ENCODE measurements around the gene TLL2.

The TLL2 gene

DNA sequence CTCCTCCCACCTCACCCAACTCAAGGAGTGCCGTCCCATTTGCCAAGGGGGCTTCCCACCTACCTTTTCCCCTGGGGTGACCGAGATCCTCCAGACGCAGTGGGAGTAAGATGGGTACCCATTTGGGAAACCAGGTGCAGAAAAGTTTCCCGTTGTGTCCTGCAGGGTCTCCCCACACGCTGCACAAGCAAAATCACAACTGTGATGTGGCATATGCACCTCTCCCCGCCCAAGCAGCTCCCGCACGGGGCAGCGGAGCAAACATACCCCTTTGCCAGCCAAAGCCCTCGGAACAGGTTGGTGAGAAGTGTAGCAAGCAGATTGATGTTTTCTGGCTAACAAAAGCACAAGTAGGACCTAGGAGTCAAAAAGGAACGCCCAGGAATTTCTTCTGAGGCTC lies 103.4 kb downstream of the TLL2 start:
- no peak for DNase-seq (ENCODE audit: low read depth, low spot score)
- H3K4me3 ChIP-seq (ENCODE audit: low read length) = no peak overlapping the region

DNA sequence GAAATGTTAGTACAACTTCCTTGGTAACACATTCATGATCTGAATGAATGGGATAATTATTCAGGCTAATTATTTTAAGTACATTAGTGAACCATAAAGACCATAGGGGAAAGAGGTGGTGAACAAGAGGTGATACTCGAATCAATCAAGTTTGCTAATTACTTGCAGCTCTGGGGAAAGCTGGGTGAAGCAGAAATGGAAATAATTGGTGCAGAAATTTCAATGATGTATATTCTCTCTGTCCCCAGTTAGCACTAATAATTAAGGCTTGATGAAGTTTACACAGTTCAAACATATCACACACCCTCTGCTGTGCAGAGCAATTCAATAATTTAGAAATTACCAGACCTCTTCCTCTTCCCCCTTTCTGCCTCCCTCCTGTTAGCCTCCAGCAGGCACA lies 105.5 kb downstream of the TLL2 start:
- no peak for DNase-seq (ENCODE audit: low read depth, low spot score)

DNA sequence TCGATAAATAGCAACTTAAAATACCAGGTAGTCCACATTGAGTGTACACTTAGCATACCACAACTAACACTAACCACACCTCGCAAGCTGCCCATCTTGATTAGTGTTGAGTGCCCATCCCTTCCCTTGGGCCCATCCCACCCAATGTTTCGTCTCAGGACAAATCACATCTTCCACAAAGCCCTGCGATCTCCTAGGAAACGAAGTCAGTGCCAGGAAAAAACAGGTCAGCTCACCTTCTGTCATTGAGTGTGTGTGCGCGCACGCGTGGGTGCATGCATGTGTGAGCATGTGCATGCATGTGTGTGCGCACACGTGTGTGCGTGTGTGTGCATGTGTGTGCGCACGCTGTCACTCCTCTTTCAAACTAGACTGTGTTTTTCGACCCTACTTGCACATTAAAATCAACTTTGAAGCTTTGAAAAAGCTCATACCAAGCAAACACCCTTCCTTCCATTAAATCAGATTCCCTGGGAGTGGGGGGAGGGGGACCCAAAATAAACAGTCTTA lies 106.1 kb downstream of the TLL2 start:
- H3K4me3 ChIP-seq (ENCODE audit: low read length) = no peak overlapping the region
- no peak for DNase-seq (ENCODE audit: low read depth, low spot score)

More for the DNA sequence above, 105.5 kb downstream of the TLL2 start:
- no peak overlapping the region for H3K4me3 ChIP-seq (ENCODE audit: low read length)

DNA sequence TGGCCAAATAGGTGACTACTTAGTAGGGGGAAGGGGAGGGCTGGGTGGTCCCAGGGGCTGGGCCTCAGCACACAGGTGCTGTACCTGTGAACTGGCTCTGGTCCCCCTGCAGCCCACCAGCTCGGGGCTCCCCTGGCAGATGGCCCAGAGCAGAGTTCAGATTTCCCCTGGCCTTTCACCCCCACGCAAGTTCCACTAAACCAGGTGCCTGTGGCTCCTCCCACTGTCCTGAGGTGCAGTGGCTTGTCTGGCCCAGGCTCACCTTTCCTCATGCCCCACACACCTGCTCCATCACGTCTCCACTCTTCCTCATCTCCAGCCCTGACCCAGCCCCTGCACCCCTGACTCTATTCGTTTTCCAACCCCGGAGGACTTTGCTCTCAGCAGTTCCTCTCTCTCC lies 107.6 kb downstream of the TLL2 start:
- DNase-seq (ENCODE audit: low read depth, low spot score) = no peak
- H3K4me3 ChIP-seq (ENCODE audit: low read length) = no peak overlapping the region

DNA sequence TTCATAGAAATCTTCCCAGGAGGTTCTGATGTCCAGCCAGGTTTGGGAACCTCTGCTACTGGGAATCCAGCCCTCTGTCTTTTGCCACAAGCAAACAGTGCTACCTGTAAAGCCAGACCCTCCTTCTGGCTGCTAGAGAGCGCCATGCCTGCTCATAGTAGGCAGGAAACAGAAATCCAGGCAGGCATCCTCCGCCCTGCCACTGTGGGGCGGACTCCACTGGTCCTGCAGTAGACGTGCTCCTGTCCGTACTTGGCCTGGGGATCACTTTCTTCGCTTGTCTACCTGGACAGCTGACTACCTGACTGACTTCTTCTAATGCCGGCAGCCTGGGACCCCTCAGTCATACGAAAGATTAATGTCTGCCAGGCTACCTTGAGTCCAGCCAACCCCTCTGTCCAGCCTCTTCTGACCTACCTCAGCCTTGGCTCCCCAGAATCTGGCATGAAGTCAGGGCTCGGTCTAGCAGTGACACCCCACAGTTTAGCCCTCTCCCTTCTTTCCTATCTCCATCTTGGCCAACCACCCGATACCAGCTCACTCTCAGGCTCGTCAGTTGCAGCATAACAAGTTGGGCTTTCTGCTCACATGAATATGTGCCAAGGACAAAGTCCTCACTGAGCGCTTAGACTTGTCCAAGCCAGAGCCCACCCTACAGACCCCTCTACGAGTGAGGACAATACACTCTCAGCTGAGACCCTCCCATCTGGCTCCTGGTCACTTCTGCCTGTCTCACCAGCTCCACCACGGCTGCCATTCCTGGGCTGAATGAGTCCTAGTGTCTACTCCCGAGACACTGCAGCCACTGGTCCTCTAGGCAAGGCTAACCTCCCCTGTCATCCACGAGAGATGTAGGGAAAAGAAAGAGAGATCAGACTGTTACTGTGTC lies 111.1 kb downstream of the TLL2 start:
- no peak for DNase-seq (ENCODE audit: low read depth, low spot score)

DNA sequence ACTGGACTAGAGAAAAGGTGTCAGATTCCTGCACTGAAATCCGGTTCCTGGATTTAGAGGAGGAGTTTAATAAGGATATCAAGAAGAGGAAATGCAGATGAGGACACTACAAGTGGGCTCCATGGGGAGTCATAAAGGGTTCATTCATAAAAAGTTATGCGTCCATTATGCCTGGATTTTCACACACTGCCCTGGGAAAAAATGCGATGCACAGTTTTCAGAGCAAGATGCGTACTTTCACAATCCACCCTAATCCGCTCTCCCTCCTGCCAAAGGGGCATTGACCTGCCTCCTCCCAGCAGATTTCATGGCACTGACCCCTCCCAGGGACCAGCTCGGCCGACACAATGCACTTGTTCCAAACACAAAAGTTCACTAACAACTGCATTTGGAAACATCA lies 112.7 kb downstream of the TLL2 start:
- no peak for DNase-seq (ENCODE audit: low read depth, low spot score)
- no peak overlapping the region for H3K4me3 ChIP-seq (ENCODE audit: low read length)

More for the DNA sequence above, 111.1 kb downstream of the TLL2 start:
- H3K4me3 ChIP-seq (ENCODE audit: low read length) = no peak overlapping the region

DNA sequence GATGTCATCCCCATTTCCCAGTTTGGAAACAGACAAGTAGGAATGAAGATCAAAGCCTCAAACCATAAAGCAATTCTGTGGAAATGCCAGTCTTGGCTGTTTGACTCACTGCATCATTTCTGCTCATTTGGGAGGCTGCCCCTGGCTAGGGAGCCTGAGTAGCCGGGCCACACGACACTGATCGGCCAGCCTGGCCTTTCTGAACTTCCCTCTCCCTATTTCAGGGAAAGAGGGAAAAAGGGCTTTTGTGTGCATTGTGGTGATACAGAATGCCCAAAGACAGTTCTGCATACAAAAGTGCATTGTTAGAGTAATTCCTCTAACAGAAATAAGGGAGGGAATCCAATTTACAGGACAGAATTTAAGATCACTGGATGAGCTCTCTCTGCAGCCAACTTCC lies 113.3 kb downstream of the TLL2 start:
- DNase-seq (ENCODE audit: low read depth, low spot score) = no peak
- no peak overlapping the region for H3K4me3 ChIP-seq (ENCODE audit: low read length)

DNA sequence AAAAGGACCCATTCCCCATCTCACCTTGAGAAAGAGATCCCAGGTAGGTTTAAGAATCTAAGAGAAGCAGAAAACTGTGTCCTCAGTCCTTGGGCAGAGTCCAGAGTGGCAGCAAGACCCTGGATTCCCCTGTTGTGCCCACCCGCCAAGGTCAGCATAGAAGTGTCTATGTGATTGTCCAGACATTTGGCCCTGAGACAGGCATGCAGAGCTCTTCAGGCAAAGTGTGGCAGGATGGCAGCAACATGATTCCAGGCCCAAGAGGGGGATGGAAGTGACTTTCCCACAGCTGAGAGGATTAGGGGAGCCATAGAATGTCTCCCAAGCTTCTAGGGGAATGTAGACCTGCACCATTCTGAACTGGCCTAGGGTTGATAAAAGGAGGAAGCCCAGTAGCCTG lies 115.8 kb downstream of the TLL2 start:
- H3K4me3 ChIP-seq (ENCODE audit: low read length) = no peak overlapping the region

DNA sequence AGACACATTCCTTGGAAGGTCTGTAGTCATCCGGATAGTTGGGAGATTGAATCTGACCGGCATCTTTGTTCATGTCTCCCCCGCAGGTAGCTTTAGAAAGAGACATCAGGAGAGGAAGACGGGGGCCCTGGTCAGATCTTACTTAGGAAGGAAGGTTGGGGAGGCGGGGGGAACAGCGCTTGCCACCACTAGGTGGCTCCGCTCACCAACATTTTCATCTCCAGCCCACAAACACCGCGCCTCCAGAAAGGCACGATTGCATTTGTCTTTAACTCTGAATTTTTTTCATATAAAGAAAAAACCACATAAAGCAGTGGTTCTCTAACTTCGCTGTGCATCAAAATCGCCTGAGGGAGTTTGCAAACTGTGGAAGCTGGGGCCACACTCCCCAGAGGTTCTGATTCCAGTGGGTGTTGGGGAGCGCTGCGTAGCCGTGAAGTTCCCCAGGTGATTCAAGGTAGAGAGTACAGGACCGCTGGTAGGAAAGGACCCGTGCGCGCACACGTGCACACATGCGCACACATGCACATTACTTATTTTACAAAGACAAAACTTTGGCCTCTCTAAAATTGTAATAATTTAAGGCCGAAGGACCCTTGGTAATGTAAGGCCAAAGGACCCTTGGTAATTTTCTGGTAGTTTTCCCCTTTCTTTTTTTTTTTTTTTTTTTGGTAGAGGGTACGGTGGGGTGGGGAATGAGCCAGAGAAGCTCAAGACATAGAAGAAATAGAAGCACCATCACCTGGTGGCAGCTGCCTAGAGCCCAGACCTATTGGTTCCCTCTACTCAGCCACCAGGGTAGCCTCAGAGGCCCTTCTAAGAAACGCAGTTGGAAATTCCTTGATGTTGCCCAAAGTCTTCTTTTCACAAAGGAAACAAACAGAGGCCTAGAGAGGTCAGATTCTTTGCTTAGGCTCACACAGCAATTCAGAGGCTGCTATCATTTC lies 117.5 kb downstream of the TLL2 start:
- no peak overlapping the region for H3K4me3 ChIP-seq (ENCODE audit: low read length)
- peak; percentile 77 for DNase-seq (ENCODE audit: low read depth, low spot score)

More for the DNA sequence above, 115.8 kb downstream of the TLL2 start:
- no peak for DNase-seq (ENCODE audit: low read depth, low spot score)

DNA sequence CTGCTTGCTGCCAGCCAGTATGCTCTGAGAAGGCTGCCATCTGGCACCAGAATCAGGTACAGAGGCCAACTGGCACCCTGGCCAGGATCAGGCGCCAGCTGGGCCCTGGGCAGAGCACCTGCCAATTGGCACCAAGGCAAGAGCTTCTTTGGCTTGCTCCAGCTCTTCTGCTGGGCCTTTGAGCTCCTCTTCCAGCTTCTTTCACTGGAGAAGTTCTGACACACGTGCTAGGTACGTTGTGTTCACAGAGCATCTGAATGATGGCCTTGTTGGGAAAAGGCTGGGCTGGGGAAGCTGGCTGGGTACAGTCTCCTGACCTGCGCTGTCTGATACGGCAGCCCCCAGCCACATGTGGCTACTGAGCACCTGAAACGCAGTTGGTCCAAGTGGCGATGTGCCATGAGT lies 123.3 kb downstream of the TLL2 start:
- no peak overlapping the region for H3K4me3 ChIP-seq (ENCODE audit: low read length)
- DNase-seq (ENCODE audit: low read depth, low spot score) = no peak

DNA sequence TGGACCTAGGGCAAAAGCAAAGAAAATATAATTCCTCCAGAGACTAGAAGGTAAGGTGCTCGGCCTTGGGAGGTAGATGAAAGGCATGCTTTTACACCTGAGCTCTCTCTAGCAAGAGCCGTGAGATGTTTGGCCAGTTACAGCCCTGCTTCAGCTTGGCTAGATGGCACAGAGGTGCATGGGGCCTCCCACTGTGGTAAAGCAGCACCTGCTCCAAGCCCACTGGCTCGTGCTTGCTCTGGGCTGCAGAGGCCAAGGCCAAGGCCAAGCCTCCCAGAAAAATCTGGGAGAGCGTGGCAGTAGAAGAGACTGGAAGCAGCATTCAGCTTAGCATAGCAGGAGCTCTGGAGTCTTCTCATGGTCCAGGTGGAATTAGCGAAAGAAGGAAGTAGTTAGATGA lies 123.9 kb downstream of the TLL2 start:
- H3K4me3 ChIP-seq (ENCODE audit: low read length) = no peak overlapping the region
- DNase-seq (ENCODE audit: low read depth, low spot score) = no peak

DNA sequence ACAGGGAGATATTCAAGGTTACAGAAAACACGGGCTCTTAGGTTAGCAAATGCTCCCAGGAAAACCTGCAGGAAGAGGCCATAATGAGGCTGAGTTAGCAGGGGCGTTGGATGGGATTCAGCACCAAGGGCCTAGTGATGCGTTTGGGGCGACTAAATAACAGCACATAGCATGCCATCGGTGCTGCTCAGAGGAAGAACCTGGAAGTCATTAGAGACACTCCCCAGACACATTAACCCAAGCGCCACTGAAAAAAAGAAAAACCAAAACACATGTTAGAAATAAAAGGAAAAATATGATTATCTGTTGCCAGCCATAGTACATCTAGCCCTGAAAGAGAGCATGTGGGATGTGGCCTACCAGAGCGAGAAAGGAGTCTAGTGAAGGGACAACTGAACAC lies 126.1 kb downstream of the TLL2 start:
- no peak overlapping the region for H3K4me3 ChIP-seq (ENCODE audit: low read length)
- DNase-seq (ENCODE audit: low read depth, low spot score) = no peak

DNA sequence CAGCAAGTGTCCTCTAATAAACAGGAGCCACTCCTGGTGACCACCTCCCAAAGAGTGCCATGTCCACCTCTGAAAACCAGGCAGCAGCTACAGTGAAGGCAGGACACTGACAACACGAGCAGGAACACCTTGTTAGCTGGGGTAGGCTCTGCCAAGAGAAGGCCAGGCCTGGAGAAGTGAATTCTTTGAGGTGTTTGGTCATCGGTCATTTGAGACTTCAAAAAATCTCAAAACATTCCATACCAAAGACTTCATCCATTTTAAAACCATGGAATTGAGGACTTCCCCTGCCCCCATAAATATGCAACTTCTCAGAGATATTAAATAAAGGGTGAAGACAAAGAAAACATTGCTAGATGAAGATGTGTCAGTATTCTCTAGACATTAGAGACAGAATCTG lies 126.6 kb downstream of the TLL2 start:
- no peak for DNase-seq (ENCODE audit: low read depth, low spot score)
- no peak overlapping the region for H3K4me3 ChIP-seq (ENCODE audit: low read length)

DNA sequence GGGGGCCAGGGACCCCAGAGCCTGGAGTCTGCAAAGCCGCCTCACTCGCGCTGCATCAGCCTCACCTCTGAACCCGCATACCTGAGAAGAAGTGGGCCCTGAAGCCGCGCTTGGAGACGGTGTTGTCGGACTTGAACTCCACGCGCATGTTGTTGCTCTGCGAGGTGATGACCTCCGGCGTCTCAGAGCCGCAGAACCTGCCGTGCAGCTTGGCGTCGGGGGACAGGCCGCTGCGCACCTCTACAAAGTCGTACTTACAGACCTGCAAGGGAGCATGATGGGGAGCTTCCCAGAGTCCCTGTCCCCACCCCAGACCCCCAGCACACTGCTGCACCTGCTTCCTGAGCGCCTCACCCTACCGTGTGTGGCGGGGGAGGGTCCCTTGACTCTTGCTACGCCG lies 129.2 kb downstream of the TLL2 start:
- DNase-seq (ENCODE audit: low read depth, low spot score) = no peak
- H3K4me3 ChIP-seq (ENCODE audit: low read length) = no peak overlapping the region

DNA sequence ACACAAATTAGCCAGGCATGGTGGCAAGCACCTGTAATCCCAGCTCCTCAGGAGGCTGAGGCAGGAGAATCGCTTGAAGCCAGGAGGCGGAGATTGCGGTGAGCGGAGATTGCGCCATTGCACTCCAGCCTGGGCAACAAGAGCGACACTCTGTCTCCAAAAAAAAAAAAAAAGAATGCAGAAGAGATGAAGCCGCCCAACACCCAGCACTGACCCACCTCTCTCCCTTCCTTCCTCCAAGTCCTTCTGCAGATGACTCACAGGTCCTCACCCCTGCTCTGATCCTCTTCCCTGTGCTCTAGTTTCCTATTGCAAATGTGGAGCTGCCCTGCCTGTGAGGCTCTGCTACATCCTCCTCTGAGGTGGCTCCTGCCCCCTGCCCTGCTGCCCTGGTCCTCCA lies 132.9 kb downstream of the TLL2 start:
- DNase-seq (ENCODE audit: low read depth, low spot score) = no peak

DNA sequence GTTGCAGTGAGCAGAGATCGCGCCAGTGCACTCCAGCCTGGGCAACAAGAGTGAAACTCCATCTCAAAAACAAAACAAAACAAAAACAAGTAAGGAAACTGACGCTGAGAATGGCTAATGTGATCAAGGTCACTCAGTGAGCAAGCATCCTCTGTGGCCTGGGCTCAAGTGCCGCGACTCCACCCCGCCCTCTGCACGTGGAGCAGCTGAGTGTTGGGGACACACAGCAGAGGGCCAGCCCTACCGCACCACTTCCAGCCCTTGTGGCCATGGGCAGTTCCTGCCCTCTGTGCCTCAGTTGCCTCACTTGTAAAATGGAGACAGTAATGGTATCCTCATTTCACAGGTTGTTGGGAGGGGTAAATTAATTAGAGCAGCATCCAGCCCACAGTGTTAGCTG lies 134.0 kb downstream of the TLL2 start:
- no peak for DNase-seq (ENCODE audit: low read depth, low spot score)
- no peak overlapping the region for H3K4me3 ChIP-seq (ENCODE audit: low read length)

More for the DNA sequence above, 132.9 kb downstream of the TLL2 start:
- H3K4me3 ChIP-seq (ENCODE audit: low read length) = no peak overlapping the region

DNA sequence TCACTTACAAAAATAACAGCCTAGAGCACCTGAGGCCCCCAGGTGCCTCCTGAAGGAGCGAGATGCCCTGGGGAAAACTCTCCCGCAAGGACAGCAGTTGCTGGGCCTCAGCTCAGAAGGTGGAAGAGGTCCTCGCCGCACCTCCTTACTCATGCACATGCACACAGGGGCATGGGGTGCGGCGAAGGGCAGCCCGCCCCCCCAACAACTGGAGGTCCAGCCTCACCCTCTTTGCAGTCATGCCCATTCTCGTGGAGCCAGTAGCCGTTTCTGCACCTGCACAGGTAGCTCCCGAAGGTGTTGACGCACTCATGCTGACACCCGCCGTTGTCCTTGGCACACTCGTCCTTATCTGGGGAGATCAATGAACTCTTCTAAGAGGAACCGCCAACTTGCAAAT lies 135.0 kb downstream of the TLL2 start:
- no peak overlapping the region for H3K4me3 ChIP-seq (ENCODE audit: low read length)
- DNase-seq (ENCODE audit: low read depth, low spot score) = no peak

DNA sequence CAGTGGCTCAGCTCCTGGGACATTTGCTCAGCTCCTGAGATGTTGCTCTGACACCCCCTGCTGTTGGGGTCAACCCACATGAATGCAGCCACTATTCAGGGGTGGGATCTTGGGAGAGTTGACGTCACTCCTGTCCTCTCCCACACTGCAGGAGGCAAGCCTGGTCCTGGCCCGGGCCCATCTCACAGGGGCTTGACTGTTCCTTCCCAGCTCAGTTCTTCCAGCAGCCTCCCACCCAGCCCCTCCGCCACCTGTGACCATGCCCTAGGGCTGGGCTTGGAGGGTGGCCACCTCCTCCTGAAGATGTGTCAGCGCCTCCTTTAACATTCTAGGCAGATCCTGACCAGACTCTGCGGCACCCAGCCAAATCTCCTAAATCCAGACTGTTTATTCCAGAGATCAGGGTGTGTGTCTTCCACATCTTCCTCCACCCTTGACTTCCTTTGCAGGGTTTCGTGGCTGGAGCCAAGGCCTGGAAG lies 135.9 kb downstream of the TLL2 start:
- H3K4me3 ChIP-seq (ENCODE audit: low read length) = no peak overlapping the region
- DNase-seq (ENCODE audit: low read depth, low spot score) = no peak

DNA sequence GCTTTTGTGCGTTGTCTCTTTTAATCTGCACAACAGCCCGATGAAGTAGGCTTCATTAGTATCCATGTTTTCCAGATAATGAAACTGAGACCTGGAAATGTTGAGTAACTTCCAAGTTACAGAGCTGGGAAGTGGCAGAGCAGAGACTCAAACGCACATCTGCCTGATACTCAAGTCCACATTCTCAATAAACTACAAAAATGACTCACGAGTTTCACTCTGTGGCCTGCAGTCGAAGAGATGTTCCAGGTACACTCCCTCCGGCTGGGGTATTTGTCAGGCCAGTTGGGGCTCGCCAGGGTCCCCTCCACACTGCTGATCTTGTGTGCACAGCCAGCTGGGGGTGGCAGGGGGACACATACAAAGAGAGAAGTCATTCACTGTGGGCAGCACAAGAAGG lies 137.2 kb downstream of the TLL2 start:
- no peak for DNase-seq (ENCODE audit: low read depth, low spot score)
- H3K4me3 ChIP-seq (ENCODE audit: low read length) = no peak overlapping the region

All from Jurkat, Clone E6-1 (cell line).